HG02571 (cell line): ENCODE measurements around the gene MYBPC2.

Experiments used
- ATAC-seq: cut with Tn5 transposase; IDR thresholded peaks from one replicate; pipeline ENCODE4 v1.9.1; 2021; ENCODE audit warnings: mild to moderate bottlenecking, moderate library complexity; ENCODE audit not compliant: unreplicated experiment

Gene MYBPC2

GRCh38 chr19:50409347-50409746 is 23.3 kb upstream of the MYBPC2 start:
- no peak for ATAC-seq

- ATAC-seq, result no peak
Observed at GRCh38 chr19:50410109-50410508, 22.6 kb upstream of the MYBPC2 start.

GRCh38 chr19:50412419-50412818 is 20.3 kb upstream of the MYBPC2 start:
- no peak for ATAC-seq

- no peak for ATAC-seq
Observed at GRCh38 chr19:50413096-50413495, 19.6 kb upstream of the MYBPC2 start.

GRCh38 chr19:50413531-50413930 is 19.2 kb upstream of the MYBPC2 start:
- ATAC-seq, result no peak

GRCh38 chr19:50414864-50415660 is 17.6 kb upstream of the MYBPC2 start:
- ATAC-seq, result peak; percentile 15

- peak; percentile 42 for ATAC-seq
Observed at GRCh38 chr19:50415661-50416033, 17.0 kb upstream of the MYBPC2 start.

GRCh38 chr19:50416034-50416977 is 16.4 kb upstream of the MYBPC2 start:
- no peak for ATAC-seq

- no peak for ATAC-seq
Observed at GRCh38 chr19:50417111-50418081, 15.3 kb upstream of the MYBPC2 start.

- ATAC-seq, result no peak
Observed at GRCh38 chr19:50418176-50419021, 14.3 kb upstream of the MYBPC2 start, which contains the start of gene SPIB. SPIB (plus strand) TSS chr19:50418938; CDS start chr19:50418963, 25 bp downstream.

- no peak for ATAC-seq
Observed at GRCh38 chr19:50419022-50419579, 13.6 kb upstream of the MYBPC2 start.

GRCh38 chr19:50419580-50420035 is 13.1 kb upstream of the MYBPC2 start:
- ATAC-seq, result no peak

GRCh38 chr19:50420127-50420526 is 12.6 kb upstream of the MYBPC2 start:
- no peak for ATAC-seq

- ATAC-seq, result no peak
Observed at GRCh38 chr19:50420808-50421207, 11.9 kb upstream of the MYBPC2 start.

GRCh38 chr19:50422397-50423278 is 10.1 kb upstream of the MYBPC2 start:
- no peak for ATAC-seq

- no peak for ATAC-seq
Observed at GRCh38 chr19:50423279-50424113, 9.2 kb upstream of the MYBPC2 start.

GRCh38 chr19:50425581-50425980 is 7.1 kb upstream of the MYBPC2 start:
- ATAC-seq, result no peak
